HepG2 (cell line): Measurements from ENCODE around the gene METAP2. TPM values are rescaled to one million over a fixed set of nuclear protein-coding genes. Genes with fewer than 3 reads are reported as not detected.
A peak's percentile ranks its signal among the peaks of the same experiment; 100 is the strongest.

Experiments used
- CBFB ChIP-seq: sonication (generic); formaldehyde crosslinking; IDR thresholded peaks from 2 replicates; pipeline ENCODE4 v1.4.0; 2020; ENCODE audit warnings: missing genetic modification reagents
- EHMT2 ChIP-seq: fragments of 200-600 bp; sonication (generic); IDR thresholded peaks from 2 replicates; pipeline ENCODE4 v1.7.0; 2017; ENCODE audit warnings: antibody characterized with exemption, low read depth, low read length, borderline replicate concordance
- HES4 ChIP-seq: sonication (generic); formaldehyde crosslinking; IDR thresholded peaks from 2 replicates; pipeline ENCODE4 v1.9.0; 2021; ENCODE audit warnings: mild to moderate bottlenecking, missing genetic modification reagents, borderline replicate concordance
- HMGXB3 ChIP-seq: sonication (generic); formaldehyde crosslinking; IDR thresholded peaks from 2 replicates; pipeline ENCODE4 v1.4.0; 2020; ENCODE audit warnings: missing genetic modification reagents, borderline replicate concordance
- KDM6A ChIP-seq: IDR thresholded peaks from 2 replicates; pipeline ENCODE4 v1.6.1; 2016; ENCODE audit warnings: low read depth
- MED8 ChIP-seq: sonication (generic); formaldehyde crosslinking; IDR thresholded peaks from 2 replicates; pipeline ENCODE4 v1.8.1; 2023; ENCODE audit warnings: mild to moderate bottlenecking, missing genetic modification reagents; ENCODE audit not compliant: insufficient replicate concordance
- RCOR2 ChIP-seq: IDR thresholded peaks from 2 replicates; pipeline ENCODE4 v1.6.1; 2016; ENCODE audit warnings: missing biosample characterization, missing genetic modification reagents
- SALL2 ChIP-seq: sonication (generic); formaldehyde crosslinking; IDR thresholded peaks from 2 replicates; pipeline ENCODE4 v1.8.1; 2023; ENCODE audit warnings: mild to moderate bottlenecking, missing genetic modification reagents, inconsistent platforms
- SMAD1 ChIP-seq: sonication (generic); formaldehyde crosslinking; IDR thresholded peaks from 2 replicates; pipeline ENCODE4 v1.4.0; 2020; ENCODE audit warnings: missing genetic modification reagents, low read depth, mild to moderate bottlenecking, borderline replicate concordance
- SOX5 ChIP-seq: IDR thresholded peaks from 2 replicates; pipeline ENCODE4 v1.6.1; 2016; ENCODE audit warnings: borderline replicate concordance
- YEATS4 ChIP-seq: sonication (generic); formaldehyde crosslinking; IDR thresholded peaks from 2 replicates; pipeline ENCODE4 v1.4.0; 2020; ENCODE audit warnings: missing genetic modification reagents, borderline replicate concordance
- ZBTB3 ChIP-seq: sonication (generic); formaldehyde crosslinking; IDR thresholded peaks from 2 replicates; pipeline ENCODE4 v1.4.0; 2020; ENCODE audit warnings: low read depth, mild to moderate bottlenecking, moderate library complexity, missing genetic modification reagents, borderline replicate concordance
- ZBTB34 ChIP-seq: sonication (generic); formaldehyde crosslinking; IDR thresholded peaks from 2 replicates; pipeline ENCODE4 v1.8.0; 2022; ENCODE audit warnings: mild to moderate bottlenecking, missing genetic modification reagents
- ZMAT3 ChIP-seq: sonication (generic); formaldehyde crosslinking; conservative IDR thresholded peaks from 2 replicates; pipeline ENCODE4 v1.7.0; 2021; ENCODE audit warnings: missing genetic modification reagents
- ZNF691 ChIP-seq: sonication (generic); formaldehyde crosslinking; IDR thresholded peaks from 2 replicates; pipeline ENCODE4 v1.4.0; 2020; ENCODE audit warnings: missing genetic modification reagents, low read depth, mild to moderate bottlenecking, borderline replicate concordance
- ZNF749 ChIP-seq: sonication (generic); formaldehyde crosslinking; IDR thresholded peaks from 2 replicates; pipeline ENCODE4 v1.8.0; 2022; ENCODE audit warnings: mild to moderate bottlenecking, missing genetic modification reagents, moderate library complexity, borderline replicate concordance
- polyA plus RNA-seq, 8 experiments: library from polyadenylated mRNA; depleted of rRNA in 3 of 8; stranded (reverse) in 7 of 8; unstranded in 1 of 8; fragments of >200 nt; fragmentation: Illumina TruSeq in 4 of 8; extraction: Trizol in 4 of 8; gene quantifications; 2 replicates each; pipeline versions ENCODE4 v1.2.1 to v1.2.3, GENCODE V29; 2011 to 2016; ENCODE audit warnings: low read depth in 4 of 8, missing spikeins in 1 of 8, mixed read lengths in 1 of 8; ENCODE audit not compliant: insufficient read depth in 1 of 8
- total RNA-seq, 5 experiments: library from RNA; depleted of rRNA; stranded (reverse); fragments of >200 nt; fragmentation: Illumina TruSeq; extraction: Trizol; gene quantifications; 2 replicates each; pipeline ENCODE4 v1.2.3, GENCODE V29; 2016; ENCODE audit warnings: low read depth in 1 of 5
- TF ChIP-seq, protein P1 (sequence below): sonication (generic); formaldehyde crosslinking; IDR thresholded peaks from 2 replicates; pipeline ENCODE4 v1.4.0; 2020; ENCODE audit warnings: missing genetic modification reagents
- TF ChIP-seq, protein P2 (sequence below): sonication (generic); formaldehyde crosslinking; IDR thresholded peaks from 2 replicates; pipeline ENCODE4 v1.4.0; 2020; ENCODE audit warnings: mild to moderate bottlenecking, missing genetic modification reagents
- TF ChIP-seq, protein P3 (sequence below): sonication (generic); formaldehyde crosslinking; IDR thresholded peaks from 2 replicates; pipeline ENCODE4 v1.8.1; 2022; ENCODE audit warnings: mild to moderate bottlenecking, missing genetic modification reagents

METAP2 gene
- total and polyA plus RNA-seq, 2 of the 13 experiments (the other 11 are each of a cell fraction or from before 2014, with no cell fraction given): 67.8 to 131 TPM

- TF ChIP-seq EHMT2: no peak
- no peak for TF ChIP-seq RCOR2 (CRISPR knock-in tag)
- TF ChIP-seq SALL2: peak; percentile 83
- no peak for TF ChIP-seq KDM6A (CRISPR knock-in tag)
- peak; percentile 75 for TF ChIP-seq MED8
- peak; percentile 47; the same call in 1 of the 2 replicates for TF ChIP-seq ZNF691 (CRISPR knock-in tag)
- TF ChIP-seq HMGXB3 (CRISPR knock-in tag): peak; percentile 70; the same call in 1 of the 2 replicates
- 0 out of 2 replicates have a peak, but pooled peaks have one; percentile 55 for TF ChIP-seq SMAD1 (CRISPR knock-in tag)
- TF ChIP-seq CBFB (CRISPR knock-in tag): peak; percentile 76
- TF ChIP-seq, protein P1, sequence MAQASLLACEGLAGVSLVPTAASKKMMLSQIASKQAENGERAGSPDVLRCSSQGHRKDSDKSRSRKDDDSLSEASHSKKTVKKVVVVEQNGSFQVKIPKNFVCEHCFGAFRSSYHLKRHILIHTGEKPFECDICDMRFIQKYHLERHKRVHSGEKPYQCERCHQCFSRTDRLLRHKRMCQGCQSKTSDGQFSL (CRISPR knock-in tag): peak; percentile 48
- TF ChIP-seq, protein P2, sequence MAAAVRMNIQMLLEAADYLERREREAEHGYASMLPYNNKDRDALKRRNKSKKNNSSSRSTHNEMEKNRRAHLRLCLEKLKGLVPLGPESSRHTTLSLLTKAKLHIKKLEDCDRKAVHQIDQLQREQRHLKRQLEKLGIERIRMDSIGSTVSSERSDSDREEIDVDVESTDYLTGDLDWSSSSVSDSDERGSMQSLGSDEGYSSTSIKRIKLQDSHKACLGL (CRISPR knock-in tag): peak; percentile 78
- TF ChIP-seq, protein P3, sequence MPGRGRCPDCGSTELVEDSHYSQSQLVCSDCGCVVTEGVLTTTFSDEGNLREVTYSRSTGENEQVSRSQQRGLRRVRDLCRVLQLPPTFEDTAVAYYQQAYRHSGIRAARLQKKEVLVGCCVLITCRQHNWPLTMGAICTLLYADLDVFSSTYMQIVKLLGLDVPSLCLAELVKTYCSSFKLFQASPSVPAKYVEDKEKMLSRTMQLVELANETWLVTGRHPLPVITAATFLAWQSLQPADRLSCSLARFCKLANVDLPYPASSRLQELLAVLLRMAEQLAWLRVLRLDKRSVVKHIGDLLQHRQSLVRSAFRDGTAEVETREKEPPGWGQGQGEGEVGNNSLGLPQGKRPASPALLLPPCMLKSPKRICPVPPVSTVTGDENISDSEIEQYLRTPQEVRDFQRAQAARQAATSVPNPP (CRISPR knock-in tag): peak; percentile 57; the same call in 1 of the 2 replicates
- TF ChIP-seq ZMAT3 (CRISPR knock-in tag): peak; percentile 88; the same call in 1 of the 2 replicates
- TF ChIP-seq ZBTB3: peak; percentile 22; the same call in 1 of the 2 replicates
- peak; percentile 91 for TF ChIP-seq HES4
- 0 out of 2 replicates have a peak, but pooled peaks have one; percentile 57 for TF ChIP-seq ZBTB34 (CRISPR knock-in tag)
- peak; percentile 98 for TF ChIP-seq YEATS4 (CRISPR knock-in tag)
- TF ChIP-seq ZNF749 (CRISPR knock-in tag): peak; percentile 83; the same call in 1 of the 2 replicates
- peak; percentile 57; the same call in 1 of the 2 replicates for TF ChIP-seq SOX5
Measured at GRCh38 chr12:95473884-95474659, at the start of gene METAP2 (continued).
